Measurements from ENCODE around the gene PCDHGC5.
A peak's percentile ranks its signal among the peaks of the same experiment; 100 is the strongest.

Gene PCDHGC5

GRCh38 chr5:141488591-141489561 is at the start of gene PCDHGC5:
Gene PCDHGC5 (plus strand): TSS chr5:141489081. CDS start chr5:141489241, 160 bp downstream.
- no peak for DNase-seq (ENCODE audit: low spot score)
- Histone ChIP-seq H3K4me3 (ENCODE audit: severe bottlenecking) (no peak within 1 kb of the TSS), H3K27ac (ENCODE audit: poor library complexity, severe bottlenecking) (peak within 1 kb of the TSS; percentile 71), H3K9me3 (ENCODE audit: severe bottlenecking) (no peaks in the 10 kb centered on the region), H3K36me3 (ENCODE audit: low read depth) (no peaks in the 10 kb centered on the region; the same call in 1 of the 2 replicates), H3K27me3 (ENCODE audit: insufficient read depth, poor library complexity, severe bottlenecking) (no peaks in the 10 kb centered on the region), H3K4me1 (ENCODE audit: insufficient read depth, poor library complexity, severe bottlenecking) (peaks cover 24% of the 10 kb centered on the region)
- no peak for TF ChIP-seq CTCF (IDR thresholded peaks at IDR 0.05; ENCODE audit: poor library complexity, severe bottlenecking)
- peak; percentile 80 for ATAC-seq (ENCODE audit: low read depth)

GRCh38 chr5:141439411-141440141 is 49.3 kb upstream of the PCDHGC5 start:
- no peaks in the 10 kb centered on the region for H3K27me3 ChIP-seq (ENCODE audit: insufficient read depth, poor library complexity, severe bottlenecking)
- H3K9me3 ChIP-seq (ENCODE audit: severe bottlenecking) = no peaks in the 10 kb centered on the region
- H3K36me3 ChIP-seq (ENCODE audit: low read depth) = no peaks in the 10 kb centered on the region
- DNase-seq (ENCODE audit: low spot score) (no peak), ATAC-seq (ENCODE audit: low read depth) (no peak)
- H3K27ac ChIP-seq (ENCODE audit: poor library complexity, severe bottlenecking) = no peak overlapping the region
- H3K4me1 ChIP-seq (ENCODE audit: insufficient read depth, poor library complexity, severe bottlenecking) = no peaks in the 10 kb centered on the region
- TF ChIP-seq CTCF (IDR thresholded peaks at IDR 0.05; ENCODE audit: poor library complexity, severe bottlenecking) = no peak
- no peak overlapping the region for H3K4me3 ChIP-seq (ENCODE audit: severe bottlenecking)

- Histone ChIP-seq H3K4me1 (ENCODE audit: insufficient read depth, poor library complexity, severe bottlenecking) (no peaks in the 10 kb centered on the region), H3K9me3 (ENCODE audit: severe bottlenecking) (no peaks in the 10 kb centered on the region), H3K27ac (ENCODE audit: poor library complexity, severe bottlenecking) (no peak overlapping the region), H3K4me3 (ENCODE audit: severe bottlenecking) (no peak overlapping the region), H3K36me3 (ENCODE audit: low read depth) (no peaks in the 10 kb centered on the region), H3K27me3 (ENCODE audit: insufficient read depth, poor library complexity, severe bottlenecking) (no peaks in the 10 kb centered on the region)
- DNase-seq (ENCODE audit: low spot score) (no peak), ATAC-seq (ENCODE audit: low read depth) (no peak)
- TF ChIP-seq CTCF (IDR thresholded peaks at IDR 0.05; ENCODE audit: poor library complexity, severe bottlenecking) = no peak
These were observed 48.5 kb upstream of the PCDHGC5 start for GRCh38 chr5:141440341-141440740.

- H3K9me3 ChIP-seq (ENCODE audit: severe bottlenecking) = no peaks in the 10 kb centered on the region
- H3K27ac ChIP-seq (ENCODE audit: poor library complexity, severe bottlenecking) = no peak overlapping the region
- TF ChIP-seq CTCF (IDR thresholded peaks at IDR 0.05; ENCODE audit: poor library complexity, severe bottlenecking) = no peak
These were observed 47.2 kb upstream of the PCDHGC5 start for GRCh38 chr5:141441571-141442170.

More at GRCh38 chr5:141441571-141442170, 47.2 kb upstream of the PCDHGC5 start:
- Histone ChIP-seq H3K4me1 (ENCODE audit: insufficient read depth, poor library complexity, severe bottlenecking) (no peaks in the 10 kb centered on the region), H3K4me3 (ENCODE audit: severe bottlenecking) (no peak overlapping the region), H3K36me3 (ENCODE audit: low read depth) (no peaks in the 10 kb centered on the region), H3K27me3 (ENCODE audit: insufficient read depth, poor library complexity, severe bottlenecking) (no peaks in the 10 kb centered on the region)
- no peak for ATAC-seq (ENCODE audit: low read depth)
- DNase-seq (ENCODE audit: low spot score) = no peak

Data from RWPE2 (cell line).